GM23248 (cell line): Measurements from ENCODE around the gene FRY.

Experiments used
- EZH2 ChIP-seq: fragments of 200-600 bp; sonication (generic); IDR thresholded peaks from 2 replicates; pipeline ENCODE4 v1.6.1; 2018; ENCODE audit warnings: antibody characterized with exemption, mild to moderate bottlenecking; ENCODE audit not compliant: insufficient read depth, poor library complexity, severe bottlenecking
- EZH2phosphoT487 ChIP-seq: fragments of 200-600 bp; sonication (generic); IDR thresholded peaks from 2 replicates; pipeline ENCODE4 v1.6.1; 2018; ENCODE audit warnings: antibody characterized with exemption, moderate library complexity, mild to moderate bottlenecking, low read depth; ENCODE audit not compliant: insufficient read depth

DNA sequence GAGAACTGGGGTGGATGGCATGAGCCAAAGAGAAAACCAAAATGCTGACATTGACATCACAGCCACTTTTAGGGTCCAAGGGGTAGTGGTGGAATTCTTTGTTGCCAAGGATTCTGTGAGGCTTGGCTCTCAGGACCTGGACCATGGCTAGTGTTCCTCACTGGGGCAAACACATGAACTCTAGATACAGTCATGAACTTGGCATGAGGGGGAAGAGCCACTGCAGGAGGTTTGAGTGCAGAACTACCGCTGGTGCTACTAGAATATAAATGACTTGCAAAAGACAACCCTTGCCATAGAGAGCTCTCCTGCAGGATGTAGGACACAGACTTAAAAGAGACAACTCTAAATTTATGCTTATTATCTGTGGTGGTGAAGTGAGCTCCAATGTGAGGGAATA lies 29.8 kb upstream of the FRY start:
- TF ChIP-seq EZH2 (no peak), EZH2phosphoT487 (no peak)
